Trophoblast cell (in vitro differentiated cells and primary cell): Measurements from ENCODE around the gene GTF3C2.

Experiments
- DNase-seq, 2 donors: peaks; one replicate each; pipeline ENCODE4 v3.0.0-alpha.2; 2016
- H2AFZ ChIP-seq: 2 replicates; pipeline ENCODE4 v1.6.1; 2013; ENCODE audit warnings: low read length, moderate library complexity, mild to moderate bottlenecking; ENCODE audit not compliant: insufficient read depth, poor library complexity
- H2AK5ac ChIP-seq: 2 replicates; pipeline ENCODE4 v1.6.1; 2013; ENCODE audit warnings: mild to moderate bottlenecking, low read length
- H2BK120ac ChIP-seq: 2 replicates; pipeline ENCODE4 v1.6.1; 2013; ENCODE audit warnings: low read length, mild to moderate bottlenecking, moderate library complexity; ENCODE audit not compliant: insufficient read depth, poor library complexity
- H2BK12ac ChIP-seq: 2 replicates; pipeline ENCODE4 v1.6.1; 2013; ENCODE audit warnings: mild to moderate bottlenecking, low read length, moderate library complexity
- H2BK5ac ChIP-seq: 2 replicates; pipeline ENCODE4 v1.6.1; 2013; ENCODE audit warnings: low read length, low read depth, moderate library complexity, mild to moderate bottlenecking; ENCODE audit not compliant: poor library complexity
- H3K14ac ChIP-seq: 2 replicates; pipeline ENCODE4 v1.6.1; 2013; ENCODE audit warnings: mild to moderate bottlenecking, low read length
- H3K18ac ChIP-seq: 2 replicates; pipeline ENCODE4 v1.6.1; 2013; ENCODE audit warnings: mild to moderate bottlenecking, low read length
- H3K23ac ChIP-seq: 2 replicates; pipeline ENCODE4 v1.6.1; 2013; ENCODE audit warnings: low read length
- H3K27ac ChIP-seq: 2 replicates; pipeline ENCODE4 v1.5.1; 2013; ENCODE audit warnings: low read depth, mild to moderate bottlenecking, inconsistent platforms, low read length, moderate library complexity
- H3K27me3 ChIP-seq: 2 replicates; pipeline ENCODE4 v1.6.1; 2013; ENCODE audit warnings: inconsistent platforms, mild to moderate bottlenecking, low read length, moderate library complexity; ENCODE audit not compliant: insufficient read depth
- H3K36me3 ChIP-seq, 2 experiments: 1 replicate in 1 of 2; 2 replicates in 1 of 2; pipeline ENCODE4 v1.6.1; 2013; ENCODE audit warnings: low read length in 2 of 2, mild to moderate bottlenecking in 2 of 2, moderate library complexity in 1 of 2; ENCODE audit not compliant: insufficient read depth in 2 of 2, control insufficient read depth in 1 of 2
- H3K4ac ChIP-seq: 2 replicates; pipeline ENCODE4 v1.6.1; 2013; ENCODE audit warnings: low read depth, mild to moderate bottlenecking, low read length, moderate library complexity
- H3K4me1 ChIP-seq, 2 experiments: 1 replicate in 1 of 2; 2 replicates in 1 of 2; pipeline ENCODE4 v1.6.1; 2013; ENCODE audit warnings: low read length in 2 of 2, mild to moderate bottlenecking in 2 of 2, moderate library complexity in 1 of 2; ENCODE audit not compliant: insufficient read depth in 2 of 2, control insufficient read depth in 1 of 2
- H3K4me2 ChIP-seq: 2 replicates; pipeline ENCODE4 v1.6.1; 2013; ENCODE audit warnings: inconsistent platforms, mild to moderate bottlenecking, low read length, moderate library complexity
- H3K4me3 ChIP-seq: 2 replicates; pipeline ENCODE4 v1.5.1; 2013; ENCODE audit warnings: mild to moderate bottlenecking, low read depth, low read length, inconsistent platforms
- H3K79me1 ChIP-seq: one replicate; pipeline ENCODE4 v1.6.1; 2013; ENCODE audit warnings: low read length
- H3K79me2 ChIP-seq: 2 replicates; pipeline ENCODE4 v1.6.1; 2013; ENCODE audit warnings: low read length, mild to moderate bottlenecking; ENCODE audit not compliant: control insufficient read depth, insufficient read depth, poor library complexity
- H3K9ac ChIP-seq: 2 replicates; pipeline ENCODE4 v1.6.1; 2013; ENCODE audit warnings: mild to moderate bottlenecking, low read length
- H3K9me3 ChIP-seq: 2 replicates; pipeline ENCODE4 v1.6.1; 2013; ENCODE audit warnings: low read depth, mild to moderate bottlenecking, control low read depth, inconsistent platforms, low read length; ENCODE audit not compliant: insufficient read depth
- H4K12ac ChIP-seq: 2 replicates; pipeline ENCODE4 v1.6.1; 2013; ENCODE audit warnings: low read depth, mild to moderate bottlenecking, low read length, moderate library complexity
- H4K8ac ChIP-seq: 2 replicates; pipeline ENCODE4 v1.6.1; 2013; ENCODE audit warnings: low read depth, mild to moderate bottlenecking, low read length, moderate library complexity
- H4K91ac ChIP-seq: one replicate; pipeline ENCODE4 v1.6.1; 2013; ENCODE audit warnings: low read depth, mild to moderate bottlenecking, low read length, moderate library complexity
- WGBS: extraction: QIAGEN DNeasy Blood & Tissue Kit; methylation state at CpG from one replicate; pipeline ENCODE4 v1.1.7; 2013; ENCODE audit warnings: missing lambda C conversion rate; ENCODE audit not compliant: insufficient read length, insufficient coverage; ENCODE audit errors: extremely low coverage; 5-methylcytosine and 5-hydroxymethylcytosine counted together

Gene GTF3C2

DNA sequence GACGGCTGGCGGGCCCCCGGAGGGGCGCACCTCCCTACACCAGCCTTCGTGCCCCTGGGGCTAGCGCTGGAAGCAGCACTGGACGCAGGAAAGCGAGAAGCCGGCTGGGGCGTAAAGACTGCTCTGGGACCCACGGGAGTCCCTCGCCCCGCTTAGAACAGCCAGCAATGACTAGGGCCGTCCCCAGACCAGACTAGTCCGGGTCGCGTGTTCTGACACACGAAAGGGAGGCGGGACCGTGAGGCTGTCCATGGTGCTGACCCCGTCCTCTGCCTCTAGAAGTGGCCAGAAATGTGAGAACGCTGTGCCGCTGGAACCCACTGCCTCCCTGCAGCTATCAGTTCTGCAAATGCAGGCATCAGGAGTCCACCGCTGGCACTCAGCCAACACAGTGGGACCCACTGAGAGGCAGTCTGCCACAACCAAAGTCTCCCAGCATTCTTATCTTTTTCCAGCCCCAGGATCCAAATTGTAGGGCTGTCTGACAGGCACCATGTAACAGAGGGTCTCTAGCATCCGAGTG is 48.1 kb downstream of the GTF3C2 start, which contains the start of gene UCN:
TSS of gene UCN (minus strand) at position 87 of the 523 bp plus-strand sequence. CDS start 550 bp downstream, outside the sequence.
- Histone ChIP-seq H3K79me1 (no peaks in the 10 kb centered on the region), H3K4ac (no peak within 1 kb of the TSS), H2AFZ (no peak within 1 kb of the TSS), H3K79me2 (no peaks in the 10 kb centered on the region), H3K27me3 (peaks cover 31% of the 10 kb centered on the region), H3K14ac (no peak within 1 kb of the TSS), H3K18ac (no peak within 1 kb of the TSS), H2BK5ac (no peak within 1 kb of the TSS), H2AK5ac (no peak within 1 kb of the TSS), H2BK12ac (no peak within 1 kb of the TSS), H4K12ac (no peak within 1 kb of the TSS), H3K9ac (no peak within 1 kb of the TSS), H2BK120ac (no peak within 1 kb of the TSS), H4K8ac (no peak within 1 kb of the TSS), H3K23ac (no peak within 1 kb of the TSS), H3K4me2 (peak within 1 kb of the TSS; percentile 42), H3K4me1 (peaks cover 4 to 10% of the 10 kb centered on the region in 2 experiments), H3K4me3 (no peak within 1 kb of the TSS), H3K36me3 (peaks cover 3 to 11% of the 10 kb centered on the region in 2 experiments), H3K27ac (no peak within 1 kb of the TSS), H3K9me3 (peaks cover 8% of the 10 kb centered on the region), H4K91ac (no peak within 1 kb of the TSS)
- no CpG with 5 or more reads among the region's 25 CpGs for WGBS
- peak; percentile 46 to 57 for DNase-seq

DNA sequence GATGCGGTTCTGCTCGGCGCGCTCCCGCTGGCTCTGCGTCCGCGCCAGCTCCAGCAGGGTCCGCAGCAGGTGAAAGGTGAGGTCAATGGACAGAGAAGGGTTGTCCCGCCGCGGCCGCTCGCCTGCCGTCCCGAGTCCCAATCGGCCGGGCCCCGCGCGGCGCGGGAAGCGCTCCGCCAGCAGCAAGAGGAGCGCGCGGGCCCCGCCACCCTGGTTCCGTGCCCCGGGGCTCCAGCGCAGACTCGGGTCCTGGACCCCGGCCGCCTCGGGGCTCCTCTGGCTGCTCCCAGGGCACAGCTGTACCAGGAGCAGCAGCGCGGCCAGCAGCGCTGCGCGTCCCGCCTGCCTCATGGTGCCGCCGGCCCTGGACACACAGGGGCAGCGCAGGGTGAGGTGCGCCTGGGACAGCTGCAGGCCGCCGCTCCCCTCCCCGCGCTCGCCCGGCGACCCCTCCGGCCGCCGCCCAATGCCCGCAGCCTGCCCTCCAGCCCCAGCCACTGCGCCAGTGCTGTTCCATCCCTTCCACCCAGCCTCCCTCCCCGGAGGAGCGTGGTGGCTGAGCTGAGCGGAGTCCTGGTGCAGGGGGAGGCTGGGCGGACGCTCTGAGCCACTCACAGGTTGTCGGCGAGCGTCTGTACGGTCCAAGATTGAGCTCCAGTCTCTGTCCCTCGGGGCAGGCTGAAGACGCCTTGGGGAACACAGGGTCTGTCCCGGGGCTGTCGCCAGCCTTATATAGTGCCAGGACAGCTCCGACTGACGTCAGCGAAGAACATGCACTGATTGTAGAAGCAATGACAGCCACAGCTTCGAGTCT is 48.8 kb downstream of the GTF3C2 start:
- Histone ChIP-seq H3K9me3 (peaks cover 8% of the 10 kb centered on the region), H3K14ac (no peak overlapping the region), H3K27ac (no peak overlapping the region), H3K9ac (no peak overlapping the region), H4K12ac (no peak overlapping the region), H3K18ac (no peak overlapping the region), H3K4me2 (peak overlapping the region; percentile 42), H3K23ac (no peak overlapping the region), H3K79me2 (no peaks in the 10 kb centered on the region), H2BK5ac (no peak overlapping the region), H4K8ac (no peak overlapping the region), H3K79me1 (no peaks in the 10 kb centered on the region), H3K4me3 (no peak overlapping the region), H3K4ac (no peak overlapping the region), H2AK5ac (no peak overlapping the region), H2BK12ac (no peak overlapping the region), H2BK120ac (no peak overlapping the region), H2AFZ (no peak overlapping the region), H3K27me3 (peaks cover 31% of the 10 kb centered on the region), H4K91ac (no peak overlapping the region), H3K4me1 (peaks cover 4 to 10% of the 10 kb centered on the region in 2 experiments), H3K36me3 (peaks cover 3 to 11% of the 10 kb centered on the region in 2 experiments)
- no CpG with 5 or more reads among the region's 75 CpGs for WGBS
- no peak for DNase-seq

DNA sequence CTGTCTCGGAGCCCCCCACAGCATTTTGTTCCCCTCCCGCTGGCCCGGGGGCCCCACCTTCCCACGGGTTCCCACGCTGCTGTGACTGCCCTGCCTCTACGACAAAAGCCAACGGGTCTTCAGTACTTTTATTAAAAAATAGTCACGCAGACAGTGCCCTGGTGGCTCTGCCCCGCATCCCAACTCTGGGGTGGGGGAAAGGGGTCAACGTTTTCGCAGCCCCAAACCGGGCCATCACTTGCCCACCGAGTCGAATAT is 49.3 kb downstream of the GTF3C2 start:
- Histone ChIP-seq H3K36me3 (peaks cover 3 to 11% of the 10 kb centered on the region in 2 experiments), H3K27ac (no peak overlapping the region), H3K4ac (no peak overlapping the region), H3K9ac (no peak overlapping the region), H3K27me3 (peaks cover 31% of the 10 kb centered on the region), H3K4me2 (no peak overlapping the region), H2AK5ac (no peak overlapping the region), H3K23ac (no peak overlapping the region), H2BK12ac (no peak overlapping the region), H3K4me3 (no peak overlapping the region), H4K91ac (no peak overlapping the region), H4K12ac (no peak overlapping the region), H3K9me3 (peaks cover 8% of the 10 kb centered on the region), H3K79me2 (no peaks in the 10 kb centered on the region), H3K18ac (no peak overlapping the region), H4K8ac (no peak overlapping the region), H2BK5ac (no peak overlapping the region), H2BK120ac (no peak overlapping the region), H2AFZ (no peak overlapping the region), H3K79me1 (no peaks in the 10 kb centered on the region), H3K14ac (no peak overlapping the region), H3K4me1 (peaks cover 0 to 10% of the 10 kb centered on the region in 2 experiments)
- DNase-seq, result no peak
- WGBS, result no CpG with 5 or more reads among the region's 14 CpGs

DNA sequence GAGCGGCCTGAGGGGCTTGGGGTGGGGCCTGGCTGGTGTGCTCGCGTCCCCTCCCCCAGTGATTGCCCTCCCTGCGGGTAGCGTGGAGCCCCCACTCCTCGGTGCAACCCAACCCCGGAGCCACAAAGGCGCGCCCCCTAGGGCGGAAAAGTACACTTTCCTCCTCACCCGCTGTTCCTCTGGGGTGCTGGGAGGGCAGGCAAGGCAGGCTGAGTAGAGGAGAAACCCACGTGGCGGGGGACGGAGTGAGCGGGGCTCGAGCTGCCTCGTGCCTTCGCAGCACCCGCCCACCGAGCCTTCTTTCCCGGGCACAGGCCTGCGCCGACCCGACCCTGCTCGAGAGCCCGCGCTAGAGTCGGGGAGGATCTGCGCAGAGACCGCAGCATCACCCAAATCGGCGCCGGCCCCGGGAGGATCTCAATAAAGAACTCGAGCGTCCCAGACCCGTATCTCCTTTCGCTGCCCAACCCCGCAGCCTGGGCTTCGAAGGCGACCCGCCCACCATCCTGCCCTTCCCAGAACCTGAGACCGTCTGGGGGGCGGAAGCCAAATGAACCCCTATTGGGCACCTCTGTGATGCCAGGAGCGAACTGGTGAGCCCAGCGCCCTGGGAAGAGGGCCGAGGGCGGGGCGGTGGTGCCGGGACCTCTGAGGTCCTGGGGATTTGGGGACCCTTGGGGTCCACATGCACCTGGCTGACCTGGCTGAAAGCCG is 49.8 kb downstream of the GTF3C2 start:
- Histone ChIP-seq H3K4me1 (peaks cover 0 to 10% of the 10 kb centered on the region in 2 experiments), H3K36me3 (peaks cover 3 to 8% of the 10 kb centered on the region in 2 experiments), H3K18ac (no peak overlapping the region), H3K27ac (no peak overlapping the region), H3K9me3 (peaks cover 8% of the 10 kb centered on the region), H3K4me3 (no peak overlapping the region), H3K79me2 (no peaks in the 10 kb centered on the region), H4K12ac (no peak overlapping the region), H2BK5ac (no peak overlapping the region), H4K91ac (no peak overlapping the region), H3K4ac (no peak overlapping the region), H4K8ac (no peak overlapping the region), H3K4me2 (no peak overlapping the region), H2AK5ac (no peak overlapping the region), H3K27me3 (peaks cover 31% of the 10 kb centered on the region), H3K9ac (no peak overlapping the region), H2BK120ac (no peak overlapping the region), H2AFZ (no peak overlapping the region), H3K14ac (no peak overlapping the region), H3K23ac (no peak overlapping the region), H2BK12ac (no peak overlapping the region), H3K79me1 (no peaks in the 10 kb centered on the region)
- DNase-seq, result no peak
- no CpG with 5 or more reads among the region's 51 CpGs for WGBS
